Left ventricle myocardium inferior (tissue), 1 donor: ENCODE measurements around the gene ARHGAP23. TPM values are rescaled to one million over a fixed set of nuclear protein-coding genes. Genes with fewer than 3 reads are reported as not detected.

Source experiments
- DNase-seq: peaks from one replicate; pipeline ENCODE4 v3.0.0-alpha.2; 2020
- H3K27ac ChIP-seq: fragments of 200-600 bp; replicated peaks from 2 replicates; pipeline ENCODE4 v1.8.0; 2021
- H3K27me3 ChIP-seq: fragments of 200-600 bp; 2 replicates; pipeline ENCODE4 v1.8.0; 2021; ENCODE audit warnings: low read depth
- H3K36me3 ChIP-seq: fragments of 200-600 bp; 2 replicates; pipeline ENCODE4 v1.8.0; 2021
- H3K4me1 ChIP-seq: fragments of 200-600 bp; 2 replicates; pipeline ENCODE4 v1.8.0; 2021
- H3K4me3 ChIP-seq: fragments of 200-600 bp; 2 replicates; pipeline ENCODE4 v1.8.0; 2021; ENCODE audit warnings: mild to moderate bottlenecking, moderate library complexity
- H3K9me3 ChIP-seq: fragments of 200-600 bp; replicated peaks from 2 replicates; pipeline ENCODE4 v1.8.0; 2021
- intact Hi-C: fragments of 100-400 bp; cut with micrococcal nuclease; formaldehyde crosslinking; loops from one replicate; pipeline ENCODE4 v1.11.0; 2022
- total RNA-seq: library from RNA; stranded (reverse); fragmentation: NEBNext Ultra II Directional; extraction: Animal tissue kit (Norgen Biotek cat#: 25700); gene quantifications from one replicate; pipeline ENCODE4 v1.2.1, GENCODE V29; 2021
- TF ChIP-seq, protein P1 (sequence below): fragments of 200-600 bp; IDR thresholded peaks from 2 replicates; pipeline ENCODE4 v1.8.0; 2021; ENCODE audit warnings: antibody characterized with exemption, mild to moderate bottlenecking, borderline replicate concordance
- donor health status: DM: no; HTN: yes; CAD: no; lungs with severe emphysema.

The ARHGAP23 gene
- total RNA-seq, 1 donor from 2014 or later = 60.8 TPM

GRCh38 chr17:38538906-38539305 lies 110.6 kb downstream of the ARHGAP23 start:
- H3K9me3 ChIP-seq = no peaks in the 10 kb centered on the region
- TF ChIP-seq, protein P1, sequence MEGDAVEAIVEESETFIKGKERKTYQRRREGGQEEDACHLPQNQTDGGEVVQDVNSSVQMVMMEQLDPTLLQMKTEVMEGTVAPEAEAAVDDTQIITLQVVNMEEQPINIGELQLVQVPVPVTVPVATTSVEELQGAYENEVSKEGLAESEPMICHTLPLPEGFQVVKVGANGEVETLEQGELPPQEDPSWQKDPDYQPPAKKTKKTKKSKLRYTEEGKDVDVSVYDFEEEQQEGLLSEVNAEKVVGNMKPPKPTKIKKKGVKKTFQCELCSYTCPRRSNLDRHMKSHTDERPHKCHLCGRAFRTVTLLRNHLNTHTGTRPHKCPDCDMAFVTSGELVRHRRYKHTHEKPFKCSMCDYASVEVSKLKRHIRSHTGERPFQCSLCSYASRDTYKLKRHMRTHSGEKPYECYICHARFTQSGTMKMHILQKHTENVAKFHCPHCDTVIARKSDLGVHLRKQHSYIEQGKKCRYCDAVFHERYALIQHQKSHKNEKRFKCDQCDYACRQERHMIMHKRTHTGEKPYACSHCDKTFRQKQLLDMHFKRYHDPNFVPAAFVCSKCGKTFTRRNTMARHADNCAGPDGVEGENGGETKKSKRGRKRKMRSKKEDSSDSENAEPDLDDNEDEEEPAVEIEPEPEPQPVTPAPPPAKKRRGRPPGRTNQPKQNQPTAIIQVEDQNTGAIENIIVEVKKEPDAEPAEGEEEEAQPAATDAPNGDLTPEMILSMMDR = no peak
- no peaks in the 10 kb centered on the region for H3K4me1 ChIP-seq
- H3K27me3 ChIP-seq = peaks cover 79% of the 10 kb centered on the region
- H3K4me3 ChIP-seq = no peak overlapping the region
- intact Hi-C loops = no loop called here
- H3K36me3 ChIP-seq = no peaks in the 10 kb centered on the region
- no peak overlapping the region for H3K27ac ChIP-seq
- no peak for DNase-seq

- Histone ChIP-seq H3K4me3 (no peak overlapping the region), H3K4me1 (no peaks in the 10 kb centered on the region), H3K9me3 (no peaks in the 10 kb centered on the region), H3K27ac (no peak overlapping the region), H3K36me3 (no peaks in the 10 kb centered on the region), H3K27me3 (peaks cover 83% of the 10 kb centered on the region)
- intact Hi-C loops = no loop called here
- DNase-seq = no peak
- TF ChIP-seq, protein P1 = no peak
These were observed 111.1 kb downstream of the ARHGAP23 start for GRCh38 chr17:38539386-38539785.

DNA sequence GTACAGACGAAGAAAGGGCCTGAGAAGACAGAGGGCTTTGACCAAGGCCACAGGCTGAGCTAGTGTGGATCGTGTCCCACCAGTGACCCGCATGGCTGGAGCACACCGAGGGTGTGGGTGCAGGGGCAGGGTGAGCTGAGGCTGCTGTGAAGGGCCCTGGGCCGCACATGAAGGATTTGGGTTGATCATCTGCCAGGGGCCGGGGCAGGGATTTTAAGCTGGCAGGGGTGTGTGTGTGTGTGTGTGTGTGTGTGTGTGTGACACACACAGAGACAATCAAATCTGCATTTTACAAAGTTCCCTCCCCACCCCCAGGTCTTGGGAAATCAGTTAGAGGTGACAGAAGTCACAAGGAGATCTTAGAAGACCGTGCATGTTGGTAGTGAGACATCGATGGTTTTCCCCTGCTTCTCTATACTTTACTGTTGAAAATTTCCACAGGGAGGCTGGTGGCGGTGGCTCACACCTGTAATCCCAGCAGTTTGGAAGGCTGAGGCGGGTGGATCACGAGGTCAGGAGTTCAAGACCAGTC lies 112.3 kb downstream of the ARHGAP23 start:
- Histone ChIP-seq H3K27ac (no peak overlapping the region), H3K36me3 (no peaks in the 10 kb centered on the region), H3K9me3 (no peaks in the 10 kb centered on the region), H3K27me3 (peaks cover 87% of the 10 kb centered on the region), H3K4me3 (no peak overlapping the region), H3K4me1 (no peaks in the 10 kb centered on the region)
- DNase-seq = no peak
- TF ChIP-seq, protein P1 = no peak
- intact Hi-C loops = no loop called here

- no peaks in the 10 kb centered on the region for H3K9me3 ChIP-seq
- H3K27me3 ChIP-seq = peaks cover 87% of the 10 kb centered on the region
- TF ChIP-seq, protein P1 = no peak
- intact Hi-C loops = no loop called here
- DNase-seq = no peak
- no peak overlapping the region for H3K4me3 ChIP-seq
- H3K27ac ChIP-seq = no peak overlapping the region
- no peaks in the 10 kb centered on the region for H3K36me3 ChIP-seq
- H3K4me1 ChIP-seq = no peaks in the 10 kb centered on the region
These were observed 113.0 kb downstream of the ARHGAP23 start for GRCh38 chr17:38541281-38541680.

GRCh38 chr17:38542286-38542685 lies 114.0 kb downstream of the ARHGAP23 start:
- H3K36me3 ChIP-seq = no peaks in the 10 kb centered on the region
- no peak for DNase-seq
- no peak overlapping the region for H3K4me3 ChIP-seq
- intact Hi-C loops = no loop called here
- TF ChIP-seq, protein P1 = no peak
- no peaks in the 10 kb centered on the region for H3K9me3 ChIP-seq
- H3K27me3 ChIP-seq = peaks cover 87% of the 10 kb centered on the region
- no peak overlapping the region for H3K27ac ChIP-seq
- H3K4me1 ChIP-seq = no peaks in the 10 kb centered on the region
